GM12878 (cell line): ENCODE results near the gene ART4.

Source experiments
- CEBPB ChIP-seq, 2 experiments: fragments of 150-350 bp in 1 of 2; IDR thresholded peaks; 2 replicates each; pipeline ENCODE4 v1.6.1; 2012 to 2014; ENCODE audit warnings: low read depth in 2 of 2, low read length in 2 of 2, borderline replicate concordance in 1 of 2, inconsistent platforms in 1 of 2
- FOS ChIP-seq: IDR thresholded peaks from 3 replicates; pipeline ENCODE4 v1.6.1; 2011; ENCODE audit warnings: borderline replicate concordance; ENCODE audit not compliant: insufficient read length; ENCODE audit errors: extremely low read depth
- SUZ12 ChIP-seq: fragments of 200-600 bp; sonication (generic); IDR thresholded peaks from one replicate; pipeline ENCODE4 v1.6.1; 2018; ENCODE audit warnings: antibody characterized with exemption, mild to moderate bottlenecking; ENCODE audit not compliant: unreplicated experiment
- TBL1XR1 ChIP-seq: IDR thresholded peaks from 2 replicates; pipeline ENCODE4 v1.6.1; 2012; ENCODE audit warnings: low read depth, low read length, improper control_type of control experiment
- TF ChIP-seq, protein P1 (sequence below): fragments of 450-650 bp; formaldehyde crosslinking; IDR thresholded peaks from 2 replicates; pipeline ENCODE4 v1.5.0; 2022; ENCODE audit warnings: mild to moderate bottlenecking, missing genetic modification characterization

DNA sequence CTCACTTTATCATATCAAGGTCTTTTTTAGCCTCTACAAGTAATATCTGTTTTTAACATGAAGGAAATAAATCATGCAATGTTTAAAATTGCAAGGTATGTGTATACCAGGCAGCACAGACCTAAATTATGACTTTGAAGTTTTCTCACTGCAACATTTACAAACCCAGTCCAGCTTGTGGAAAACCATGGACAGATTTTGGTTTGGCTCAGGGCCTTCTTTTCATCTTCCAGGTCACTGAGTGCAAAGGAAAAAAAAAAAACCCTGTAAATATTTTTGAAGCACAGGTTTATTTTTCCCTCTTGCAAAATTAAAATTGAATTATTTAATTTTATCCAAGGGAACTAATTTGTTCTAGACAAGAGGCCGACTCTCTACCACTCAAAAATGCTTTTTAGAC lies 28.6 kb upstream of the ART4 start:
- TF ChIP-seq CEBPB (IDR thresholded peaks at IDR 0.05; ENCODE audit: borderline replicate concordance in 1 of 2, low read depth in 2 of 2, low read length in 2 of 2), result no peak
- TF ChIP-seq SUZ12, result no peak
- TF ChIP-seq FOS, result no peak
- no peak for TF ChIP-seq TBL1XR1
- TF ChIP-seq, protein P1, sequence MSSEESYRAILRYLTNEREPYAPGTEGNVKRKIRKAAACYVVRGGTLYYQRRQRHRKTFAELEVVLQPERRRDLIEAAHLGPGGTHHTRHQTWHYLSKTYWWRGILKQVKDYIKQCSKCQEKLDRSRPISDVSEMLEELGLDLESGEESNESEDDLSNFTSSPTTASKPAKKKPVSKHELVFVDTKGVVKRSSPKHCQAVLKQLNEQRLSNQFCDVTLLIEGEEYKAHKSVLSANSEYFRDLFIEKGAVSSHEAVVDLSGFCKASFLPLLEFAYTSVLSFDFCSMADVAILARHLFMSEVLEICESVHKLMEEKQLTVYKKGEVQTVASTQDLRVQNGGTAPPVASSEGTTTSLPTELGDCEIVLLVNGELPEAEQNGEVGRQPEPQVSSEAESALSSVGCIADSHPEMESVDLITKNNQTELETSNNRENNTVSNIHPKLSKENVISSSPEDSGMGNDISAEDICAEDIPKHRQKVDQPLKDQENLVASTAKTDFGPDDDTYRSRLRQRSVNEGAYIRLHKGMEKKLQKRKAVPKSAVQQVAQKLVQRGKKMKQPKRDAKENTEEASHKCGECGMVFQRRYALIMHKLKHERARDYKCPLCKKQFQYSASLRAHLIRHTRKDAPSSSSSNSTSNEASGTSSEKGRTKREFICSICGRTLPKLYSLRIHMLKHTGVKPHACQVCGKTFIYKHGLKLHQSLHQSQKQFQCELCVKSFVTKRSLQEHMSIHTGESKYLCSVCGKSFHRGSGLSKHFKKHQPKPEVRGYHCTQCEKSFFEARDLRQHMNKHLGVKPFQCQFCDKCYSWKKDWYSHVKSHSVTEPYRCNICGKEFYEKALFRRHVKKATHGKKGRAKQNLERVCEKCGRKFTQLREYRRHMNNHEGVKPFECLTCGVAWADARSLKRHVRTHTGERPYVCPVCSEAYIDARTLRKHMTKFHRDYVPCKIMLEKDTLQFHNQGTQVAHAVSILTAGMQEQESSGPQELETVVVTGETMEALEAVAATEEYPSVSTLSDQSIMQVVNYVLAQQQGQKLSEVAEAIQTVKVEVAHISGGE (CRISPR knock-in tag), result no peak
